Stomach (tissue), 9 donors: ENCODE results near the gene RPL26. TPM values are rescaled to one million over a fixed set of nuclear protein-coding genes. Genes with fewer than 3 reads are reported as not detected.

Experiments
- DNase-seq, 2 donors: peaks; one replicate each; pipeline versions ENCODE4 v3.0.0 to v3.0.0-alpha.2; 2013 to 2019
- H3K27ac ChIP-seq, 5 donors: fragments of 200-600 bp in 4 of 5; sonication (generic) in 4 of 5; one replicate each; pipeline ENCODE4 v1.5.1; 2013 to 2019; ENCODE audit warnings: mild to moderate bottlenecking in 1 of 5, moderate library complexity in 1 of 5
- H3K27me3 ChIP-seq, 3 donors: fragments of 200-600 bp; sonication (generic); one replicate each; pipeline ENCODE4 v1.5.1; 2017 to 2019; ENCODE audit warnings: mixed run types in 1 of 3
- H3K36me3 ChIP-seq, 4 donors: fragments of 200-600 bp; sonication (generic); 1 replicate in 3 of 4; 2 replicates in 1 of 4; pipeline ENCODE4 v1.5.1; 2016 to 2019
- H3K4me1 ChIP-seq, 4 donors: fragments of 200-600 bp; sonication (generic); one replicate each; pipeline ENCODE4 v1.5.1; 2016 to 2019
- H3K4me3 ChIP-seq, 4 donors: fragments of 200-600 bp; sonication (generic) in 3 of 4; one replicate each; pipeline ENCODE4 v1.5.1; 2016 to 2019; ENCODE audit warnings: mild to moderate bottlenecking in 1 of 4
- H3K9me3 ChIP-seq, 4 donors: fragments of 200-600 bp; sonication (generic); one replicate each; pipeline ENCODE4 v1.5.1; 2016 to 2019
- CTCF ChIP-seq, 7 experiments: fragments of 450-650 bp in 4 of 7; fragments of 200-600 bp in 3 of 7; sonication (generic) in 3 of 7; IDR thresholded peaks; one replicate each; pipeline ENCODE4 v1.5.1; 2016 to 2019; ENCODE audit warnings: antibody characterized with exemption in 7 of 7, control low read depth in 2 of 7, mild to moderate bottlenecking in 1 of 7
- EP300 ChIP-seq: sonication (generic); formaldehyde crosslinking; IDR thresholded peaks from one replicate; pipeline ENCODE4 v1.6.1; 2017; ENCODE audit warnings: antibody characterized with exemption
- POLR2A ChIP-seq, 4 donors: fragments of 450-650 bp; IDR thresholded peaks; one replicate each; pipeline ENCODE4 v1.6.1; 2016; ENCODE audit warnings: antibody characterized with exemption in 4 of 4, control low read depth in 2 of 4, mild to moderate bottlenecking in 1 of 4, moderate library complexity in 1 of 4
- POLR2AphosphoS5 ChIP-seq, 3 donors: sonication (generic); formaldehyde crosslinking; IDR thresholded peaks; one replicate each; pipeline ENCODE4 v1.6.1; 2016; ENCODE audit warnings: antibody characterized with exemption in 3 of 3
- WGBS, 5 donors: extraction: QIAGEN DNeasy Blood & Tissue Kit in 3 of 5; methylation state at CpG; one replicate each; pipeline versions ENCODE4 v1.1.5 to v1.1.7; 2013 to 2018; 5-methylcytosine and 5-hydroxymethylcytosine counted together
- intact Hi-C: fragments of 100-400 bp; cut with DNase I; formaldehyde crosslinking; loops from one replicate; pipeline ENCODE4 v1.15.1; 2023; ENCODE audit warnings: low total_unique reads
- polyA plus RNA-seq, 3 donors: library from polyadenylated mRNA; stranded (reverse); fragments of 200-250 nt; gene quantifications; one replicate each; pipeline ENCODE4 v1.2.3, GENCODE V29; 2013
- total RNA-seq, 5 donors: library from RNA; depleted of rRNA; stranded (reverse); fragments of >200 nt; gene quantifications; one replicate each; pipeline versions ENCODE4 v1.1.0 to v1.2.3, GENCODE V29; 2014 to 2016
- donor health status: healthy with polysubstance abuse.
- donor health status: Bipolar disorder and iron deficiency.
- donor health status: healthy.

Gene RPL26
- total and polyA plus RNA-seq, 8 donors, result 506 to 5,414 (median 3,474) TPM

GRCh38 chr17:8412089-8412488 is 29.1 kb upstream of the RPL26 start:
- 63 to 73% (median 70%) methylated on average over 5 of the region's 5 CpGs for WGBS, 5 donors
- no peak for DNase-seq
- no peaks in the 10 kb centered on the region for H3K36me3 ChIP-seq
- peaks cover 0 to 37% (median 0%) of the 10 kb centered on the region in 3 donors for H3K27me3 ChIP-seq
- peaks cover 0 to 19% (median 4%) of the 10 kb centered on the region in 4 donors for H3K4me1 ChIP-seq
- no peaks in the 10 kb centered on the region for H3K9me3 ChIP-seq
- H3K4me3 ChIP-seq, result no peak overlapping the region
- H3K27ac ChIP-seq, result peak overlapping the region in 2 of 5 donors; percentile 48 to 49
- TF ChIP-seq EP300 (no peak), POLR2AphosphoS5 (IDR thresholded peaks at IDR 0.05) (peak in 1 of 3 donors; percentile 11)
- intact Hi-C loops, result no loop called here

- Histone ChIP-seq H3K4me1 (peaks cover 0 to 19% (median 4%) of the 10 kb centered on the region in 4 donors), H3K36me3 (no peaks in the 10 kb centered on the region), H3K27me3 (peaks cover 0 to 46% (median 0%) of the 10 kb centered on the region in 3 donors), H3K27ac (peak overlapping the region in 1 of 5 donors; percentile 7), H3K4me3 (no peak overlapping the region), H3K9me3 (no peaks in the 10 kb centered on the region)
- WGBS, 5 donors, result 80 to 95% (median 87%) methylated on average over 1 of the region's 1 CpG
- intact Hi-C loops, result no loop called here
- no peak for DNase-seq
- TF ChIP-seq POLR2A (IDR thresholded peaks at IDR 0.05) (no peak), POLR2AphosphoS5 (IDR thresholded peaks at IDR 0.05) (no peak), CTCF (IDR thresholded peaks at IDR 0.05) (no peak), EP300 (no peak)
Measured at GRCh38 chr17:8410883-8411238, 27.9 kb upstream of the RPL26 start.

- peak; percentile 93 to 96 for DNase-seq
- Histone ChIP-seq H3K27ac (peak overlapping the region in 1 of 5 donors; percentile 7), H3K4me3 (peak overlapping the region in 1 of 4 donors; percentile 2), H3K36me3 (no peaks in the 10 kb centered on the region), H3K4me1 (peaks cover 0 to 19% (median 4%) of the 10 kb centered on the region in 4 donors), H3K9me3 (no peaks in the 10 kb centered on the region), H3K27me3 (peaks cover 0 to 46% (median 0%) of the 10 kb centered on the region in 3 donors)
- 18 to 23% (median 20%) methylated on average over 19 of the region's 19 CpGs for WGBS, 5 donors
- TF ChIP-seq POLR2A (IDR thresholded peaks at IDR 0.05) (no peak), POLR2AphosphoS5 (IDR thresholded peaks at IDR 0.05) (peak in 2 of 3 donors; percentile 24 to 88), EP300 (no peak), CTCF (IDR thresholded peaks at IDR 0.05) (peak in 5 of 7 experiments; percentile 81 to 93 (median 88))
- intact Hi-C loops, result loop anchor here (5.0 kb wide), 1 partner anchor 332 kb away; the partner anchor contains the start of gene CCDC42
Measured at GRCh38 chr17:8409966-8410882, 27.2 kb upstream of the RPL26 start.

GRCh38 chr17:8408371-8408770 is 25.4 kb upstream of the RPL26 start:
- Histone ChIP-seq H3K27ac (no peak overlapping the region), H3K4me3 (no peak overlapping the region), H3K27me3 (peaks cover 0 to 38% (median 0%) of the 10 kb centered on the region in 3 donors), H3K36me3 (no peaks in the 10 kb centered on the region), H3K4me1 (peaks cover 0 to 19% (median 4%) of the 10 kb centered on the region in 4 donors), H3K9me3 (no peaks in the 10 kb centered on the region)
- DNase-seq, result peak in 1 of 2 donors; percentile 49
- TF ChIP-seq POLR2A (IDR thresholded peaks at IDR 0.05) (no peak), CTCF (IDR thresholded peaks at IDR 0.05) (no peak), EP300 (no peak), POLR2AphosphoS5 (IDR thresholded peaks at IDR 0.05) (no peak)
- intact Hi-C loops, result loop anchor here (5.0 kb wide), 1 partner anchor 334 kb away; the partner anchor contains the start of gene CCDC42
- 37 to 57% (median 48%) methylated on average over 14 of the region's 14 CpGs for WGBS, 5 donors
